Hindlimb muscle (tissue), 1 donor: ENCODE measurements around the gene PHACTR2. TPM values are rescaled to one million over a fixed set of nuclear protein-coding genes. Genes with fewer than 3 reads are reported as not detected.
"Not testable (repeated sequence)": the region's sequence is repeated elsewhere in the genome, so short reads cannot be mapped to it uniquely, and the experiment has no call there.

Experiments
- DNase-seq: peaks from one replicate; pipeline ENCODE4 v3.0.0-alpha.2; 2013
- polyA plus RNA-seq: library from polyadenylated mRNA; unstranded; fragments of 120-200 nt; gene quantifications from one replicate; pipeline ENCODE4 v1.2.1, GENCODE V29; 2013; ENCODE audit not compliant: insufficient read length

PHACTR2 gene
- polyA plus RNA-seq, 1 donor, result 36.5 TPM

DNA sequence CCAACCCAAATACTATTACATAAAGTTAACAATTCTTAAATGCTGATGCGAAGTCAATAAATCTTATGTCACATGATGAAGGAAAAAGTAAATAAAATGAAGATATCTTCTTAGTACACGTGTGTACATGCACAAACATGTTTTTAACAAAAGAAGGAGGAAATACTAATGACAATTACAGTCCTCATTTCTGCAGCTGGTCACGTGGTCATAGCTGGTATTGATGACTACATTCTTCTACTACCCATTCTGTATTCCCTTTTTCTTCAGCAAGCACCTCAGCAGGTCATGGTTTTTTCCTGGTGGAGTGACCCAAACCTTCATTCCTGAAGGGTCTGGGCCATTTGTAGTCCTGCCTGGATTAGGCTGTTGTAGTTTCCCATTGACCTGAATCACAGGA is 191.0 kb downstream of the PHACTR2 start:
- DNase-seq, result not testable (repeated sequence)

DNA sequence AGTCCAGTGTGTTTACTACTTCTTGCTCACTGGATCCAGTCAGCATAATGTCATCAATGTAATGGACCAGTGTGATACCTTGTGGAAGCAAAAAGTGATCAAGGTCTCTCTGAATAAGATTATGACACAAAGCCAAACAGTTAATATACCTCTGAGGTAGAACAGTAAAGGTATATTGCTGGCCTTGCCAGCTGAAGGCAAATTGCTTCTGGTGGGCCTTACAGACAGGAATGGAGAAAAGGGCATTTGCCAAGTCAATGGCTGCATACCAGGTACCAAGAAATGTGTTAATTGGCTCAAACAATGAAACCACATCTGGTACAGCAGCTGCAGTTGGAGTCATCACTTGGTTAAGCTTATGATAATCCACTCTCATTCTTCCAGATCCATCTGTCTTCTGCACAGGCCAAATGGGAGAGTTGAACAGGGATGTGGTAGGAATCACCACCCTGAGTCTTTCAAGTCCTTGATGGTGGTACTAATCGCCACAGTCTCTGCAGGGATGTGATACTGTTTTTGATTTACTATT is 193.5 kb downstream of the PHACTR2 start:
- DNase-seq, result not testable (repeated sequence)

DNA sequence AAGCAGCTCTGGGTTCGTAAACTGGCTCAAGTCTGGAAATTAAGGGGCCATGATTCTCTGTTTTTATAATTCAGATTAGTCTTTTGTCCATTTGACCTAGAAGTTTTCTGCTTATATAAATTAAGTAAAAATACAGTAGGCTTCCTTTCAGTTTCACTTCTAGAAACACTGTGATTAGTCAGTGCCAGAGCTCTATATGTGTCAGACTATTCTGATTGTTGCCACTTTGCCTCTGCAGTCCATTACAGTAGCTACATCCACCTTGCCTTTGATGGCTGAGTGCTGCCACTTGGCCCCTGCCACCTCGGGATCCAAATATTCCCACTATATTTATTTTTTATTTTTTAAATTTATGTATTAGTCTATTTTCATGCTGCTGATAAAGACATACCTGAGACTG is 194.4 kb downstream of the PHACTR2 start:
- no peak for DNase-seq

DNA sequence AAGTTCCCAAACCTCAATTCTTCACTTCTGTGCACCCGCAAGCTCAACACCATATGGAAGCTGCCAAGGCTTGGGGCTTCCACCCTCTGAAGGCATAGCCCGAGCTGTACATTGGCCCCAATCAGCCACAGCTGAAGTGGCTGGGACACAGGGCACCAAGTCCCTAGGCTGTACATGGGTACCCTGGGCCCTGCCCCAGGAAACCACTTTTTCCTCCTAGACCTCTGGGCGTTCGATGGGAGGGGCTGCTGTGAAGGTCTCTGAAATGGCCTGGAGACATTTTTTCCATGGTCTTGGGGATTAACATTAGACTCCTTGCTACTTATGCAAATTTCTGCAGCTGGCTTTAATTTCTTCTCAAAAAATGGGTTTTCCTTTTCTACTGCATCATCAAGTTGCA is 195.8 kb downstream of the PHACTR2 start:
- not testable (repeated sequence) for DNase-seq

DNA sequence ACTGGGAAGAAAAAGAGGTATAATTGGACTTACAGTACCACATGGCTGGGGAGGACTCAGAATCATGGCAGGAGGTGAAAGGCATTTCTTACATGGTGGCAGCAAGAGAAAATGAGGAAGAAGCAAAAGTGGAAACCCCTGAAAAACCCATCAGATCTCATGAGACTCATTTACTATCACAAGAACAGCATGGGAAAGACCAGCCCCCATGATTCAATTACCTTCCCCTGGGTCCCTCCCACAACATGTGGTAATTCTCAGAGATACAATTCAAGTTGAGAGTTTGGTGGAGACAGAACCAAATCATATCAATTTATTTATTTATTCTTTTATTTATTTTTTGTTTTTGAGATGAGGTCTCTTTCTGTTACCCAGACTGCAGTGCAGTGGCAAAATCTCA is 196.7 kb downstream of the PHACTR2 start:
- not testable (repeated sequence) for DNase-seq

DNA sequence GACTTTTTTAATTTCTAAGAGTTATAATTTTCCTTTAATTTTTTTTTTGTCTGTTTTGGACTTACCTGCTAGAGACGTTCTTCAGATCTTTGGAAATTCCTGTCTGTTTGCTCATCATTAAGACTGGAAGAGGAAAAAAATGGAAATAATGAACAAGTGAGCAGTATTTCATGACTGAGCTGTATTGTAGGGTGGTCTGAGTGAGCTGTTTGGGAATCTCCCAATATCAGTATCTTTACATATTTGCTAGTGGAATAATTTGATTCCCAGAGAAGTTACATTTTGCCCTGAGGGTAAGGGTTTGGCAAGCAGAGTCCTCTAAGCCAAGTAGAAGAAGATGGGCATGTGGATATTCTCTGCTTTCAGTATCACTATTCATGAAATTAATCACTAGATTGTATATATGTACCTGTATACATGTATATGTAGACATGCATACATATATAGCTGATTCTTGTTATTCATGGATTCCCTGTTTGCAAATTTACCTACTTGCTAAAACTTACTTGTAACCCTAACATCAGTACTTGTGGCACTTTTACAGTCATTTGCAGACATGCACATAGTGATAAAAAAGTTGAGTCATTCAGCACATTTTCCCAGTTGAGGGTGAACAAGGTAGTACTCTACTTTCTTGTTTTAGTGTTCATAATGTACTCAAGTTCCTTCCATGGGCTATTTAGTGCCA is 200.0 kb downstream of the PHACTR2 start:
- no peak for DNase-seq

DNA sequence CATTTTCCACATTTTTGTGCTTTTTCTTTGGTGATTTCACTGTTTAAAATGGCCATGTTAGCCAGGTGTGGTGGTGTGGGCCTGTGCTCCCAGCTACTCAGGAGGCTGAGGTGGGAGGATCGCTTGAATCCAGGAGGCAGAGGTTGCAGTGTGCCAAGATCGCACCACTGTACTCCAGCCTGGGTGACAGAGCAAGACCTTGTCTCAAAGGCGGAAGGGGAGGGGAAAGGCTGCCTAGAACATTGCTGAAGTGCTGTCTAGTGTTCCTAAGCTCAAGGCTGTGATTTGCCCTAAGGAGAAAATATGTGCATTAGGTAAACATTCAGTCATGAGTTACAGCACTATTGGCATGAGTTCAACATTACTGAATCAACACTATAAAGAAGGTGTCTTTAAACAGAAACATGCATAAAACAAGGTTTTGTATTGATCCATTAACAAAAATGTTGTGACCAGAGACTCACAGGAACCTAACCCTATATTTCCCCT is 200.6 kb downstream of the PHACTR2 start:
- no peak for DNase-seq

- peak; percentile 52 for DNase-seq
Observed at GRCh38 chr6:143880412-143880811, 202.6 kb downstream of the PHACTR2 start.

Other genes with a start within 250 kb of the PHACTR2 start
- gene ADAT2, start 227.3 kb upstream of the PHACTR2 start, polyA plus RNA-seq, result 9.7 TPM
- gene PEX3, start 227.2 kb upstream of the PHACTR2 start, polyA plus RNA-seq, result 12.8 TPM
- gene FUCA2, start 166.2 kb upstream of the PHACTR2 start, polyA plus RNA-seq, result 25.3 TPM
- 34.6 TPM for gene LTV1, start 165.4 kb downstream of the PHACTR2 start, polyA plus RNA-seq
- gene ZC2HC1B, start 186.5 kb downstream of the PHACTR2 start, polyA plus RNA-seq, result not detected